Endothelial cell of umbilical vein (primary cell): ENCODE measurements around the gene TP53. TPM values are rescaled to one million over a fixed set of nuclear protein-coding genes. Genes with fewer than 3 reads are reported as not detected.

Source experiments
- BruUV-seq: library from RNA; stranded (reverse); fragments of 400-500 nt; replicated peaks from 2 replicates; lab custom pipeline; 2021; lab: Mats Ljungman, UMichigan
- CTCF ChIA-PET: fragments of 300-600, 350-600 bp; sonication (Branson Sonifier 250); formaldehyde crosslinking; loops from one replicate; lab custom pipeline; 2021; ENCODE audit warnings: antibody characterized with exemption, inconsistent platforms; lab: Charles Lee
- POLR2A ChIA-PET: fragments of 300-600, 350-600 bp; sonication (Branson Sonifier 250); formaldehyde crosslinking; loops from one replicate; lab custom pipeline; 2021; ENCODE audit warnings: antibody characterized with exemption, inconsistent platforms; lab: Charles Lee
- DNase-seq: peaks from one replicate; pipeline ENCODE4 v3.0.0-alpha.2; 2011; ENCODE audit warnings: low read depth, low spot score
- FAIRE-seq: peaks from 2 replicates; lab custom pipeline; 2011; peaks lifted over from hg19 to GRCh38; lab: Jason Lieb, UNC
- H2AFZ ChIP-seq: 2 replicates; pipeline ENCODE4 v1.6.0; 2012; ENCODE audit warnings: low read depth, low read length, control low read depth, inconsistent platforms
- H3K27ac ChIP-seq: 2 replicates; pipeline ENCODE4 v1.5.1; 2011; ENCODE audit warnings: low read depth, mild to moderate bottlenecking, control low read depth, low read length, moderate library complexity; ENCODE audit not compliant: insufficient read depth
- H3K27me3 ChIP-seq, 2 experiments: 2 replicates each; pipeline versions ENCODE4 v1.6.0 to v1.6.1; 2011; ENCODE audit warnings: low read length in 2 of 2, mixed read lengths in 1 of 2; ENCODE audit not compliant: control insufficient read depth in 2 of 2, insufficient read depth in 2 of 2
- H3K36me3 ChIP-seq, 2 experiments: 2 replicates in 1 of 2; 3 replicates in 1 of 2; pipeline ENCODE4 v1.5.1; 2011; ENCODE audit warnings: low read length in 2 of 2, mild to moderate bottlenecking in 1 of 2, moderate library complexity in 1 of 2; ENCODE audit not compliant: control insufficient read depth in 2 of 2, insufficient read depth in 2 of 2; ENCODE audit errors: extremely low read depth in 1 of 2
- H3K4me1 ChIP-seq: 3 replicates; pipeline ENCODE4 v1.5.1; 2011; ENCODE audit warnings: mild to moderate bottlenecking, low read length; ENCODE audit not compliant: control insufficient read depth, insufficient read depth; ENCODE audit errors: extremely low read depth
- H3K4me2 ChIP-seq: 2 replicates; pipeline ENCODE4 v1.6.1; 2011; ENCODE audit warnings: low read length, control low read depth, mixed read lengths; ENCODE audit not compliant: insufficient read depth
- H3K4me3 ChIP-seq, 3 experiments: fragments of 200-600 bp in 1 of 3; sonication (generic), shearing (Covaris generic) in 1 of 3; replicated peaks in 1 of 3; 2 replicates each; pipeline ENCODE4 v1.5.1; 2011 to 2016; ENCODE audit warnings: control low read depth in 3 of 3, low read length in 3 of 3, mild to moderate bottlenecking in 2 of 3, inconsistent platforms in 1 of 3, low read depth in 1 of 3, moderate library complexity in 1 of 3; ENCODE audit not compliant: insufficient read depth in 1 of 3
- H3K79me2 ChIP-seq: 2 replicates; pipeline ENCODE4 v1.6.0; 2012; ENCODE audit warnings: low read length, inconsistent platforms; ENCODE audit not compliant: control insufficient read depth, insufficient read depth
- H3K9ac ChIP-seq: replicated peaks from 2 replicates; pipeline ENCODE3; 2011; ENCODE audit warnings: low read length, control low read depth; ENCODE audit not compliant: insufficient read depth; ENCODE audit errors: extremely low read depth
- H3K9me1 ChIP-seq: replicated peaks from 3 replicates; pipeline ENCODE4 v1.6.0; 2011; ENCODE audit warnings: mild to moderate bottlenecking, low read length; ENCODE audit not compliant: control insufficient read depth, insufficient read depth; ENCODE audit errors: extremely low read depth
- H3K9me3 ChIP-seq: replicated peaks from 2 replicates; pipeline ENCODE4 v1.5.1; 2012; ENCODE audit warnings: low read length, inconsistent platforms; ENCODE audit not compliant: control insufficient read depth, insufficient read depth
- H4K20me1 ChIP-seq: replicated peaks from 2 replicates; pipeline ENCODE3; 2011; ENCODE audit warnings: mild to moderate bottlenecking, low read length; ENCODE audit not compliant: control insufficient read depth, insufficient read depth; ENCODE audit errors: extremely low read depth
- EZH2 ChIP-seq: IDR thresholded peaks from 2 replicates; pipeline ENCODE4 v1.6.1; 2012; ENCODE audit warnings: borderline replicate concordance, low read depth, mild to moderate bottlenecking, moderate library complexity, low read length, inconsistent platforms; ENCODE audit not compliant: severe bottlenecking
- FOS ChIP-seq: IDR thresholded peaks from 2 replicates; pipeline ENCODE4 v1.6.1; 2011; ENCODE audit warnings: mild to moderate bottlenecking, low read length, moderate library complexity, borderline replicate concordance; ENCODE audit not compliant: insufficient read depth
- GATA2 ChIP-seq: IDR thresholded peaks from 2 replicates; pipeline ENCODE4 v1.7.0; 2011; ENCODE audit warnings: low read depth, mild to moderate bottlenecking, moderate library complexity, mixed read lengths, low read length; ENCODE audit not compliant: insufficient read length, insufficient read depth
- JUN ChIP-seq: IDR thresholded peaks from 2 replicates; pipeline ENCODE4 v1.6.1; 2011; ENCODE audit warnings: borderline replicate concordance, low read depth; ENCODE audit not compliant: insufficient read length, insufficient read depth
- MYC ChIP-seq: IDR thresholded peaks from one replicate; pipeline ENCODE4 v1.6.1; 2011; ENCODE audit warnings: mild to moderate bottlenecking, low read depth, low read length
- POLR2A ChIP-seq: IDR thresholded peaks from 2 replicates; pipeline ENCODE4 v1.6.1; 2012; ENCODE audit warnings: low read depth, mild to moderate bottlenecking, control low read depth, low read length
- POLR2AphosphoS5 ChIP-seq: IDR thresholded peaks from 2 replicates; pipeline ENCODE4 v1.6.1; 2012; ENCODE audit warnings: low read depth, mild to moderate bottlenecking, control low read depth, low read length, moderate library complexity; ENCODE audit not compliant: insufficient read depth
- dilution Hi-C: fragments of 300-500 bp; cut with MboI; formaldehyde crosslinking; loops from one replicate; pipeline ENCODE4 v1.15.0; 2019; ENCODE audit warnings: low sequenced_read_pairs; ENCODE audit not compliant: extremely low pct_ligation_motif_present
- intact Hi-C: fragments of 100-400 bp; cut with micrococcal nuclease; formaldehyde crosslinking; loops from one replicate; pipeline ENCODE4 v1.10.0; 2022
- polyA plus RNA-seq, 4 experiments: library from polyadenylated mRNA; depleted of rRNA in 3 of 4; stranded (reverse) in 3 of 4; unstranded in 1 of 4; fragments of >200 nt; gene quantifications; 2 replicates each; pipeline versions ENCODE4 v1.2.1 to v1.2.3, GENCODE V29; 2011 to 2012; ENCODE audit warnings: missing spikeins in 1 of 4
- total RNA-seq: library from RNA; stranded (reverse); gene quantifications from 2 replicates; pipeline ENCODE4 v1.2.3, GENCODE V29; 2021
- TF ChIP-seq, protein P1 (sequence below): IDR thresholded peaks from 2 replicates; pipeline ENCODE4 v1.6.1; 2011; ENCODE audit not compliant: insufficient read depth, insufficient read length
- TF ChIP-seq, protein P2 (sequence below), 2 donors: IDR thresholded peaks; 1 replicate in 1 of 2; 2 replicates in 1 of 2; pipeline ENCODE4 v1.5.1; 2011; ENCODE audit warnings: low read length in 2 of 2, mild to moderate bottlenecking in 2 of 2, moderate library complexity in 2 of 2, control low read depth in 1 of 2, inconsistent platforms in 1 of 2, low read depth in 1 of 2; ENCODE audit not compliant: insufficient read depth in 1 of 2; ENCODE audit errors: extremely low read depth in 1 of 2

The TP53 gene
- total and polyA plus RNA-seq, 2 donors (not counting 3 experiments of a cell fraction or from before 2014, with no cell fraction given), result 82.1 to 138 TPM

DNA sequence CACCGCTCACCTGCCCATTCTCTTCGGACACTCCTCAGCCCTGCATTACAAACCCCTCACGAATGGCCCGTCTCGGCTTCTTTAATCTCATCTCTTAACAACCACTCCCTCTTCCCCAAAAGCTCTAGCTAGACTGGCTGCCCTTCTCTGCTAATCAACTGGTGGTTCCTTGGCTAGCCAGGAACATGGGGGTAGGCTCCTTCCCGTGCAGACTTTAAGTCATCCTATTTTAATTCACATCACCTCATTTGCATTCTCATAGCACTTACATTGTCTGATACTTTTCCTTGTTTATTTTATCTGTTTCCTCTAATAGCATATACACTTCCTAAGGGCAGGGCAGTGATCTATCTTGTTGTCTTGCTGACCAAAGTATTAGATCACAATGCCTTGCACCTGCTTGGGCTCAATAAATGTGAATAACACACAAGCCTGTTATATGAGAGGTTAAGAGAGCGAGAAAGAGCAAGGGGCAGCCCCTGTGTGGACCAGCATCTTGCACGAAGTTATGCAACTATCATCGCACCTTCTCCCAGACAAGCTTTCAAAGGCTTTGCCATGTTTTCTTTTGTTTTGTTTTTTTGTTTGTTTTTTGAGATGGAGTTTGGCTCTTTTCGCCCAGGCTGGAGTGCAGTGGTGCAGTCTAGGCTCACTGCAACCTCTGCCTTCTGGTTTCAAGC is 9.8 kb downstream of the TP53 start:
- no peak for TF ChIP-seq MYC
- no peak for DNase-seq
- CTCF ChIA-PET, result interaction anchor here (0.7 to 2.2 kb wide), 2 partner anchors 9 to 10 kb away, joined by 3 to 7 read pairs; partner anchors contain the start of gene TP53

DNA sequence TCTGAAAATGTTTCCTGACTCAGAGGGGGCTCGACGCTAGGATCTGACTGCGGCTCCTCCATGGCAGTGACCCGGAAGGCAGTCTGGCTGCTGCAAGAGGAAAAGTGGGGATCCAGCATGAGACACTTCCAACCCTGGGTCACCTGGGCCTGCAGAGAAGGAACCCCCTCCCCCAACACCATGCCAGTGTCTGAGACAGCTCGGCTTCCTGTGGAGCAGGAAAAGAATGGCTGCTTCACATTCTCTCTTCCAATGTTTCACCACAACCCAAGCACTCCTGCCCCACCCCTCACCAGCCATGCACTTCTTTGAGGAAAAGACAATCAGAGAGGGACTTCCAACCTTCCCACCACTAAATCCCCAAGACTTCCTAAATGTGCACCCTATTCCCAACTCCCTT is 10.8 kb downstream of the TP53 start:
- H3K4me2 ChIP-seq, result no peak overlapping the region
- no peak overlapping the region for H3K9ac ChIP-seq
- peaks cover 15% of the 10 kb centered on the region for H3K4me1 ChIP-seq
- H3K9me3 ChIP-seq, result no peaks in the 10 kb centered on the region
- CTCF ChIA-PET, result interaction anchor here (0.7 to 2.2 kb wide), 2 partner anchors 9 to 10 kb away, joined by 3 to 7 read pairs; partner anchors contain the start of gene TP53
- H3K79me2 ChIP-seq, result peaks cover 2% of the 10 kb centered on the region
- DNase-seq, result no peak
- H3K4me3 ChIP-seq, result no peak overlapping the region
- H3K36me3 ChIP-seq, result peaks cover 13 to 20% of the 10 kb centered on the region in 2 experiments
- no peak overlapping the region for H2AFZ ChIP-seq
- H3K27ac ChIP-seq, result no peak overlapping the region
- BruUV-seq, result no TSS peak
- dilution Hi-C loops (no loop called here), intact Hi-C loops (no loop called here)
- no peak for FAIRE-seq
- no peak for TF ChIP-seq JUN
- TF ChIP-seq FOS, result no peak
- TF ChIP-seq POLR2AphosphoS5, result no peak
- TF ChIP-seq MYC, result no peak
- no peak for TF ChIP-seq GATA2
- no peak for TF ChIP-seq POLR2A
- TF ChIP-seq, protein P1, sequence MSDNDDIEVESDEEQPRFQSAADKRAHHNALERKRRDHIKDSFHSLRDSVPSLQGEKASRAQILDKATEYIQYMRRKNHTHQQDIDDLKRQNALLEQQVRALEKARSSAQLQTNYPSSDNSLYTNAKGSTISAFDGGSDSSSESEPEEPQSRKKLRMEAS, result no peak
- TF ChIP-seq, protein P2, sequence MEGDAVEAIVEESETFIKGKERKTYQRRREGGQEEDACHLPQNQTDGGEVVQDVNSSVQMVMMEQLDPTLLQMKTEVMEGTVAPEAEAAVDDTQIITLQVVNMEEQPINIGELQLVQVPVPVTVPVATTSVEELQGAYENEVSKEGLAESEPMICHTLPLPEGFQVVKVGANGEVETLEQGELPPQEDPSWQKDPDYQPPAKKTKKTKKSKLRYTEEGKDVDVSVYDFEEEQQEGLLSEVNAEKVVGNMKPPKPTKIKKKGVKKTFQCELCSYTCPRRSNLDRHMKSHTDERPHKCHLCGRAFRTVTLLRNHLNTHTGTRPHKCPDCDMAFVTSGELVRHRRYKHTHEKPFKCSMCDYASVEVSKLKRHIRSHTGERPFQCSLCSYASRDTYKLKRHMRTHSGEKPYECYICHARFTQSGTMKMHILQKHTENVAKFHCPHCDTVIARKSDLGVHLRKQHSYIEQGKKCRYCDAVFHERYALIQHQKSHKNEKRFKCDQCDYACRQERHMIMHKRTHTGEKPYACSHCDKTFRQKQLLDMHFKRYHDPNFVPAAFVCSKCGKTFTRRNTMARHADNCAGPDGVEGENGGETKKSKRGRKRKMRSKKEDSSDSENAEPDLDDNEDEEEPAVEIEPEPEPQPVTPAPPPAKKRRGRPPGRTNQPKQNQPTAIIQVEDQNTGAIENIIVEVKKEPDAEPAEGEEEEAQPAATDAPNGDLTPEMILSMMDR (IDR thresholded peaks at IDR 0.05; ENCODE audit: extremely low read depth in 1 of 2, insufficient read depth in 1 of 2, low read depth in 1 of 2, low read length in 2 of 2), result no peak
- no peak for TF ChIP-seq EZH2
- H3K27me3 ChIP-seq, result no peaks in the 10 kb centered on the region
- H4K20me1 ChIP-seq, result peaks cover 2% of the 10 kb centered on the region
- no peaks in the 10 kb centered on the region for H3K9me1 ChIP-seq
- POLR2A ChIA-PET, result no interaction called here

More for the DNA sequence above, 9.8 kb downstream of the TP53 start:
- H3K9me1 ChIP-seq, result no peaks in the 10 kb centered on the region
- BruUV-seq, result no TSS peak
- H3K27me3 ChIP-seq, result no peaks in the 10 kb centered on the region
- H3K4me1 ChIP-seq, result peaks cover 15% of the 10 kb centered on the region
- intact Hi-C loops (no loop called here), dilution Hi-C loops (no loop called here)
- H3K4me2 ChIP-seq, result no peak overlapping the region
- H3K9me3 ChIP-seq, result no peaks in the 10 kb centered on the region
- POLR2A ChIA-PET, result no interaction called here
- H3K27ac ChIP-seq, result no peak overlapping the region
- peaks cover 11 to 17% of the 10 kb centered on the region in 2 experiments for H3K36me3 ChIP-seq
- H4K20me1 ChIP-seq, result peaks cover 2% of the 10 kb centered on the region
- H3K4me3 ChIP-seq, result no peak overlapping the region
- no peak overlapping the region for H2AFZ ChIP-seq
- H3K9ac ChIP-seq, result no peak overlapping the region
- peak; percentile 21 for FAIRE-seq
- H3K79me2 ChIP-seq, result peaks cover 5% of the 10 kb centered on the region
